ENCODE measurements around the gene ELOVL5.

ELOVL5 gene

DNA sequence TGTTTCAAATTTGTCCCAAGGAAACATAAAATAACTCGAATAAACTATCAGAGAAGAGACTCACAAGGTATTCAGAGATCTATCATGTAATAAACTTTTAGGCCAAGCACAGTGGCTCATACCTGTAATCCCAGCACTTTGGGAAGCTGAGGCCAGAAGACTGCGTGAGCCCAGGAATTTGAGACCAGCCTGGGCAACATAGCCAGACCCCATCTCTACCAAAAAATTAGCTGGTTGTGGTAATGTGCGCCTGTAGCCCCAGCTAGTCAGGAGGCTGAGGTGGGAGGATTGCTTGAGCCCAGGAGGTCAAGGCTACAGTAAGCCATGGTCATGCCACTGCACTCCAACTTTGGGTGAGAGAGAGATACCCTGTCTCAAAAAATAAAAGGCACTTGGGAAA lies 120.9 kb downstream of the ELOVL5 start:
- no peak for DNase-seq

DNA sequence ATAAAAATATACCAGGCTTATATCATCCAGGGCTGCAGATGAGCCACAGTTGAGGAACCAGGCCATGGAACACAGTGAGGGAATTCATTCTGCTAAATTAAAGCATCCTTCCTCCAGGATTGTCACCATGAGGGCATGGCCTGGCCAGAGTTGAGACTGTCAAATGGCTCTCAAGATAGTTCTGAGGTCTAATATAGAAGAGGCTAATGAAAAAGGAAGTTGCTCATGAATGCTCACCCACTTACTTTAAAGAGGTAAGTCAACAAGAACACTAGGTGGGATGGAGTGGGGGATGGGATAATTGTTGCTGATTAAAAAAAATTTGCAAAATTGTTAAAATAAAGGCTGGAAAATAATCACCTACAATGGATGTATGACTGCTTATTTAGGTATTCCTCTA lies 128.1 kb downstream of the ELOVL5 start:
- DNase-seq: no peak

Measured in NCI-H774 (cell line).